ENCODE measurements around the gene WASF1.

GRCh38 chr6:110116258-110116657 is 63.2 kb downstream of the WASF1 start:
- no peak for TF ChIP-seq EZH2 (IDR thresholded peaks at IDR 0.05; ENCODE audit: low read depth, unreplicated experiment)
- TF ChIP-seq POLR2AphosphoS5 (IDR thresholded peaks at IDR 0.05; ENCODE audit: low read depth), result no peak

All from GM23338 (cell line).